Measurements from ENCODE around the gene ELP4.

The ELP4 gene

GRCh38 chr11:31768749-31769640 is 259.4 kb downstream of the ELP4 start:
- Histone ChIP-seq H3K79me2 (ENCODE audit: insufficient read depth, low read depth) (no peaks in the 10 kb centered on the region), H4K20me1 (ENCODE audit: insufficient read depth) (no peaks in the 10 kb centered on the region), H3K4me1 (ENCODE audit: low read depth, poor library complexity, severe bottlenecking) (no peaks in the 10 kb centered on the region), H3K9ac (no peak overlapping the region), H3K36me3 (ENCODE audit: insufficient read depth) (no peaks in the 10 kb centered on the region), H3K4me3 (IDR thresholded peaks at IDR 0.05; ENCODE audit: insufficient read depth, low read depth, low read length) (no peak overlapping the region), H3K4me2 (no peak overlapping the region), H3K27me3 (ENCODE audit: insufficient read depth, low read depth) (no peaks in the 10 kb centered on the region), H3K27ac (no peak overlapping the region), H2AFZ (ENCODE audit: low read depth) (no peak overlapping the region)
- TF ChIP-seq, protein P1, sequence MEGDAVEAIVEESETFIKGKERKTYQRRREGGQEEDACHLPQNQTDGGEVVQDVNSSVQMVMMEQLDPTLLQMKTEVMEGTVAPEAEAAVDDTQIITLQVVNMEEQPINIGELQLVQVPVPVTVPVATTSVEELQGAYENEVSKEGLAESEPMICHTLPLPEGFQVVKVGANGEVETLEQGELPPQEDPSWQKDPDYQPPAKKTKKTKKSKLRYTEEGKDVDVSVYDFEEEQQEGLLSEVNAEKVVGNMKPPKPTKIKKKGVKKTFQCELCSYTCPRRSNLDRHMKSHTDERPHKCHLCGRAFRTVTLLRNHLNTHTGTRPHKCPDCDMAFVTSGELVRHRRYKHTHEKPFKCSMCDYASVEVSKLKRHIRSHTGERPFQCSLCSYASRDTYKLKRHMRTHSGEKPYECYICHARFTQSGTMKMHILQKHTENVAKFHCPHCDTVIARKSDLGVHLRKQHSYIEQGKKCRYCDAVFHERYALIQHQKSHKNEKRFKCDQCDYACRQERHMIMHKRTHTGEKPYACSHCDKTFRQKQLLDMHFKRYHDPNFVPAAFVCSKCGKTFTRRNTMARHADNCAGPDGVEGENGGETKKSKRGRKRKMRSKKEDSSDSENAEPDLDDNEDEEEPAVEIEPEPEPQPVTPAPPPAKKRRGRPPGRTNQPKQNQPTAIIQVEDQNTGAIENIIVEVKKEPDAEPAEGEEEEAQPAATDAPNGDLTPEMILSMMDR (conservative IDR thresholded peaks at IDR 0.05; ENCODE audit: low read depth, low read length): no peak

GRCh38 chr11:31770011-31770700 is 260.6 kb downstream of the ELP4 start:
- H3K79me2 ChIP-seq (ENCODE audit: insufficient read depth, low read depth): no peaks in the 10 kb centered on the region
- no peaks in the 10 kb centered on the region for H3K27me3 ChIP-seq (ENCODE audit: insufficient read depth, low read depth)
- no peak overlapping the region for H3K4me3 ChIP-seq (IDR thresholded peaks at IDR 0.05; ENCODE audit: insufficient read depth, low read depth, low read length)
- H3K27ac ChIP-seq: no peak overlapping the region
- H3K36me3 ChIP-seq (ENCODE audit: insufficient read depth): no peaks in the 10 kb centered on the region
- TF ChIP-seq, protein P1 (conservative IDR thresholded peaks at IDR 0.05; ENCODE audit: low read depth, low read length): no peak
- H3K4me2 ChIP-seq: no peak overlapping the region
- H3K9ac ChIP-seq: no peak overlapping the region
- H3K4me1 ChIP-seq (ENCODE audit: low read depth, poor library complexity, severe bottlenecking): no peaks in the 10 kb centered on the region
- no peak overlapping the region for H2AFZ ChIP-seq (ENCODE audit: low read depth)
- no peaks in the 10 kb centered on the region for H4K20me1 ChIP-seq (ENCODE audit: insufficient read depth)

- no peak overlapping the region for H3K4me3 ChIP-seq (IDR thresholded peaks at IDR 0.05; ENCODE audit: insufficient read depth, low read depth, low read length)
- TF ChIP-seq, protein P1 (conservative IDR thresholded peaks at IDR 0.05; ENCODE audit: low read depth, low read length): no peak
- H4K20me1 ChIP-seq (ENCODE audit: insufficient read depth): no peaks in the 10 kb centered on the region
- no peak overlapping the region for H3K27ac ChIP-seq
- H3K4me1 ChIP-seq (ENCODE audit: low read depth, poor library complexity, severe bottlenecking): no peaks in the 10 kb centered on the region
- H2AFZ ChIP-seq (ENCODE audit: low read depth): no peak overlapping the region
- no peak overlapping the region for H3K9ac ChIP-seq
- H3K4me2 ChIP-seq: no peak overlapping the region
- H3K36me3 ChIP-seq (ENCODE audit: insufficient read depth): no peaks in the 10 kb centered on the region
- H3K79me2 ChIP-seq (ENCODE audit: insufficient read depth, low read depth): no peaks in the 10 kb centered on the region
- H3K27me3 ChIP-seq (ENCODE audit: insufficient read depth, low read depth): no peaks in the 10 kb centered on the region
Observed at GRCh38 chr11:31772412-31772811, 262.8 kb downstream of the ELP4 start.

- H3K4me3 ChIP-seq (IDR thresholded peaks at IDR 0.05; ENCODE audit: insufficient read depth, low read depth, low read length): no peak overlapping the region
- H3K4me2 ChIP-seq: no peak overlapping the region
- H3K27me3 ChIP-seq (ENCODE audit: insufficient read depth, low read depth): no peaks in the 10 kb centered on the region
- no peaks in the 10 kb centered on the region for H3K36me3 ChIP-seq (ENCODE audit: insufficient read depth)
- no peaks in the 10 kb centered on the region for H4K20me1 ChIP-seq (ENCODE audit: insufficient read depth)
- H3K4me1 ChIP-seq (ENCODE audit: low read depth, poor library complexity, severe bottlenecking): no peaks in the 10 kb centered on the region
- H3K79me2 ChIP-seq (ENCODE audit: insufficient read depth, low read depth): no peaks in the 10 kb centered on the region
- no peak overlapping the region for H2AFZ ChIP-seq (ENCODE audit: low read depth)
- TF ChIP-seq, protein P1 (conservative IDR thresholded peaks at IDR 0.05; ENCODE audit: low read depth, low read length): no peak
- no peak overlapping the region for H3K27ac ChIP-seq
- H3K9ac ChIP-seq: no peak overlapping the region
Observed at GRCh38 chr11:31779374-31779791, 269.8 kb downstream of the ELP4 start.

All from KMS-11 (cell line).